ENCODE results near the gene EHF. TPM values are rescaled to one million over a fixed set of nuclear protein-coding genes. Genes with fewer than 3 reads are reported as not detected.
A peak's percentile ranks its signal among the peaks of the same experiment; 100 is the strongest.

The EHF gene
- total and polyA plus RNA-seq, 8 donors = 15.5 to 142 (median 44.4) TPM

DNA sequence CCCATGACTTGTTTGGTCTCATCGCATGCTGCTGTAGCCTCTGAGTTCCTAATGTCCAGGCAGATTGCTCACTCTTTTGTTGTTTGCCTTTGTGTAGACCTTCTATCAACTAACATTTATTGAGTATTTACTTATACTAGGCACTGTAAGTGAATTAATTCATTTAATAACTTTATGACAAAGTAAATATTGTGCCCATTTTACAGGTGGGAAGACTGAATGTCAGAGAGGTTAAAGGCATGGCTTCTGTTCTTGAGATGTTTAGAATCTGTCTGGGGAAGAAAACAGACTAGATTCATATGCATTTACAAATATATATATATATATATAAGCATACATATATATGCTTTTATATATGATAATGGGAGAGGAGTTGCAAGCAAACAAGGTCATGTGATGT lies 27.1 kb downstream of the EHF start:
- no peak for DNase-seq
- H3K27me3 ChIP-seq = no peaks in the 10 kb centered on the region
- no peak for TF ChIP-seq EP300 (IDR thresholded peaks at IDR 0.05)
- TF ChIP-seq POLR2AphosphoS5 (IDR thresholded peaks at IDR 0.05) = no peak
- TF ChIP-seq POLR2A (IDR thresholded peaks at IDR 0.05) = no peak
- TF ChIP-seq, protein P1, sequence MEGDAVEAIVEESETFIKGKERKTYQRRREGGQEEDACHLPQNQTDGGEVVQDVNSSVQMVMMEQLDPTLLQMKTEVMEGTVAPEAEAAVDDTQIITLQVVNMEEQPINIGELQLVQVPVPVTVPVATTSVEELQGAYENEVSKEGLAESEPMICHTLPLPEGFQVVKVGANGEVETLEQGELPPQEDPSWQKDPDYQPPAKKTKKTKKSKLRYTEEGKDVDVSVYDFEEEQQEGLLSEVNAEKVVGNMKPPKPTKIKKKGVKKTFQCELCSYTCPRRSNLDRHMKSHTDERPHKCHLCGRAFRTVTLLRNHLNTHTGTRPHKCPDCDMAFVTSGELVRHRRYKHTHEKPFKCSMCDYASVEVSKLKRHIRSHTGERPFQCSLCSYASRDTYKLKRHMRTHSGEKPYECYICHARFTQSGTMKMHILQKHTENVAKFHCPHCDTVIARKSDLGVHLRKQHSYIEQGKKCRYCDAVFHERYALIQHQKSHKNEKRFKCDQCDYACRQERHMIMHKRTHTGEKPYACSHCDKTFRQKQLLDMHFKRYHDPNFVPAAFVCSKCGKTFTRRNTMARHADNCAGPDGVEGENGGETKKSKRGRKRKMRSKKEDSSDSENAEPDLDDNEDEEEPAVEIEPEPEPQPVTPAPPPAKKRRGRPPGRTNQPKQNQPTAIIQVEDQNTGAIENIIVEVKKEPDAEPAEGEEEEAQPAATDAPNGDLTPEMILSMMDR (IDR thresholded peaks at IDR 0.05) = no peak
- peaks cover 28 to 65% (median 58%) of the 10 kb centered on the region in 4 donors for H3K4me1 ChIP-seq
- WGBS, 5 donors = 94 to 100% (median 98%) methylated on average over 1 of the region's 1 CpG
- H3K27ac ChIP-seq = no peak overlapping the region
- no peak overlapping the region for H3K4me3 ChIP-seq
- H3K9me3 ChIP-seq = no peaks in the 10 kb centered on the region
- intact Hi-C loops (cut with DNase I; ENCODE audit: low total_unique reads) = no loop called here
- peaks cover 0 to 75% (median 30%) of the 10 kb centered on the region in 4 donors for H3K36me3 ChIP-seq

DNA sequence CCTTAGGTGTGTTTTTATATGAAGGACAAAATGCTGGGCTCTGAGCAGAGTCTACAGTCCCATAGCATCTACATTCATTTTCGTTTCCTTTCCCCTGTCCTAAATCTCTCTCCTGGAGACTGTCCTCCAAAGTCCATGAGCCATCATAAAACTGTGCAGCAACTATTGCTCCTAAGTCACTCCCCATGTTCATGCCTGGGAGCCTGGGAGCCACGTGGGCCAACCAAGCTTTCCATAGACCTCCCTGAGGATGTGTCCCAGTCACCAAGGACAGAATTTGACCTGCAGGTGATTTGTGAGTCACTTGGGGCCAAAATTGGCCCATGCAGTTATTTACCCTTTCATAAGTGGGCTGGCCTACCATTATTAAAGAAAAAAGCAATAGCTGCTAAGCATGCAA lies 28.7 kb downstream of the EHF start:
- Histone ChIP-seq H3K4me1 (peaks cover 40 to 68% (median 57%) of the 10 kb centered on the region in 4 donors), H3K4me3 (no peak overlapping the region), H3K27ac (peak overlapping the region in 4 of 5 donors; percentile 14 to 87 (median 47)), H3K36me3 (peaks cover 0 to 70% (median 30%) of the 10 kb centered on the region in 4 donors), H3K27me3 (no peaks in the 10 kb centered on the region), H3K9me3 (no peaks in the 10 kb centered on the region)
- WGBS, 5 donors = 69 to 83% (median 73%) methylated on average over 2 of the region's 2 CpGs
- DNase-seq = no peak
- TF ChIP-seq EP300 (IDR thresholded peaks at IDR 0.05) (no peak), POLR2AphosphoS5 (IDR thresholded peaks at IDR 0.05) (no peak), POLR2A (IDR thresholded peaks at IDR 0.05) (no peak)
- TF ChIP-seq, protein P1 (IDR thresholded peaks at IDR 0.05) = no peak
- intact Hi-C loops (cut with DNase I; ENCODE audit: low total_unique reads) = no loop called here

DNA sequence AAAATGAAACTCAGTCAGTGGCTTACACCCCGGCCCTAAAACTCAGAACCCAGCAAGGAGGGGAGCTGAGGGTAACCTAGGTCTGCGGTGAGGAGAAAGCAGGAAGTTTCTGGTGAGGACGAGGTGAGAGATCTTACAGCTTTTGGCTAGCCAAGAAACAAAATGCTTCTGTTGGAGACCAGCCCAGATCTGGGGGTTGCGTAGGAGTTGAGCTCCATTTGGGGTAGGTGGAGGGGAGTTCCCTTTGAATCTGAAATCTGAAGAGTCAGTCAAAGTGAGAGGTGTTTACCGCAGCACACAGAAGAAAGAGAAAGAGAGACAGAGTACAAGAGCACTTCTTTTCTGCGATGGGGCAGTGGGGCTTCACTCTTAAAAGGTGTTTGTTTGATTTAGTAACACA lies 29.6 kb downstream of the EHF start:
- intact Hi-C loops (cut with DNase I; ENCODE audit: low total_unique reads) = no loop called here
- DNase-seq = no peak
- no peaks in the 10 kb centered on the region for H3K27me3 ChIP-seq
- H3K36me3 ChIP-seq = peaks cover 0 to 61% (median 30%) of the 10 kb centered on the region in 4 donors
- peak overlapping the region; percentile 31 to 87 (median 37) for H3K27ac ChIP-seq
- peaks cover 39 to 74% (median 64%) of the 10 kb centered on the region in 4 donors for H3K4me1 ChIP-seq
- no peak overlapping the region for H3K4me3 ChIP-seq
- no peaks in the 10 kb centered on the region for H3K9me3 ChIP-seq
- TF ChIP-seq, protein P1 (IDR thresholded peaks at IDR 0.05) = no peak
- no peak for TF ChIP-seq EP300 (IDR thresholded peaks at IDR 0.05)
- peak in 1 of 3 donors; percentile 15 for TF ChIP-seq POLR2AphosphoS5 (IDR thresholded peaks at IDR 0.05)
- WGBS, 5 donors = 27 to 48% (median 37%) methylated on average over 6 of the region's 6 CpGs

DNA sequence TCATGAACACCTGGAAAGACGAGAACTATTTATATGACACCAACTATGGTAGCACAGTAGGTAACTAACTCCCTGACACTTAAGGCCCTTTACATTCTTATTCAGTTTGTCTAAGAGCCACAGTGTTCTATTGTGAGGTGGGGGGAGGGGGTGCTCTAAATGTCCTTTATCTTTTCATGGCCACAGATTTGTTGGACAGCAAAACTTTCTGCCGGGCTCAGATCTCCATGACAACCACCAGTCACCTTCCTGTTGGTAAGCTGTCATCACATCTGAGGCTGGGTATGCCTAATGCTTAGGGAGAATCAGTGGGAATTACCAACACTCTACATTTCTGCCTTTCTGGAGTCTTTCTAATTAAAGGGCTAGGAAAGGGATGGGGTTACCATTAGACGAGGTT lies 30.7 kb downstream of the EHF start:
- 56 to 72% (median 63%) methylated on average over 3 of the region's 3 CpGs for WGBS, 5 donors
- Histone ChIP-seq H3K9me3 (no peaks in the 10 kb centered on the region), H3K27me3 (no peaks in the 10 kb centered on the region), H3K4me3 (no peak overlapping the region), H3K4me1 (peaks cover 39 to 77% (median 63%) of the 10 kb centered on the region in 4 donors), H3K27ac (peak overlapping the region in 3 of 5 donors; percentile 24 to 87 (median 82)), H3K36me3 (peaks cover 0 to 54% (median 28%) of the 10 kb centered on the region in 4 donors)
- intact Hi-C loops (cut with DNase I; ENCODE audit: low total_unique reads) = no loop called here
- TF ChIP-seq POLR2A (IDR thresholded peaks at IDR 0.05) (no peak), POLR2AphosphoS5 (IDR thresholded peaks at IDR 0.05) (no peak), EP300 (IDR thresholded peaks at IDR 0.05) (no peak)
- TF ChIP-seq, protein P1 (IDR thresholded peaks at IDR 0.05) = no peak
- DNase-seq = no peak

All from stomach (tissue), 9 donors.